ES-I3 (cell line): Measurements from ENCODE around the gene EPB41L3.

ENCODE experiments used
- H3K36me3 ChIP-seq: 2 replicates; pipeline ENCODE4 v1.6.1; 2013; ENCODE audit warnings: mild to moderate bottlenecking, low read length, control low read depth, moderate library complexity; ENCODE audit not compliant: insufficient read depth
- H3K4me1 ChIP-seq: 2 replicates; pipeline ENCODE4 v1.6.1; 2013; ENCODE audit warnings: mild to moderate bottlenecking, control low read depth, low read length; ENCODE audit not compliant: insufficient read depth
- H3K9ac ChIP-seq: 2 replicates; pipeline ENCODE4 v1.6.1; 2013; ENCODE audit warnings: low read depth, mild to moderate bottlenecking, low read length, moderate library complexity
- H3K9me3 ChIP-seq: 2 replicates; pipeline ENCODE4 v1.6.1; 2013; ENCODE audit warnings: mild to moderate bottlenecking, low read length, moderate library complexity; ENCODE audit not compliant: control insufficient read depth, insufficient read depth

EPB41L3 gene

DNA sequence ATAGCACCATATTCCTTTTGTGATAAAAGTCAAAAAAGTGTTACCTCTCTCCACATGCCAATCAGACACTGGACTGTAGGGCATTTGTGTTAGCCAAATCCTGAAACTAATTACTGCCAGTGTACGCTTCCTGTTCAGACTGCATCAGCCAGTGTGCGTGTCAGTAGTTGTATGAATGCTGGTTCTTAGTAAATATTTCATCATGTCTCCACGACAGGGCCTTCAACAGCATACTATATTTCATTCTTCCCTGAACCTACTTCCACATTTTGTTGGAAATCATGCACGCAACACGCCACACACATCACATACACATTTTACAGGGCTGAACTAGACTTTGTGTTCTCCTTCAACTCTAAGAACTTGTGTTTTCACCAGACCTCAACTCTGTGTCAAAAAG, 77.5 kb downstream of the EPB41L3 start:
- Histone ChIP-seq H3K4me1 (no peaks in the 10 kb centered on the region), H3K9me3 (no peaks in the 10 kb centered on the region), H3K36me3 (no peaks in the 10 kb centered on the region), H3K9ac (no peak overlapping the region)

DNA sequence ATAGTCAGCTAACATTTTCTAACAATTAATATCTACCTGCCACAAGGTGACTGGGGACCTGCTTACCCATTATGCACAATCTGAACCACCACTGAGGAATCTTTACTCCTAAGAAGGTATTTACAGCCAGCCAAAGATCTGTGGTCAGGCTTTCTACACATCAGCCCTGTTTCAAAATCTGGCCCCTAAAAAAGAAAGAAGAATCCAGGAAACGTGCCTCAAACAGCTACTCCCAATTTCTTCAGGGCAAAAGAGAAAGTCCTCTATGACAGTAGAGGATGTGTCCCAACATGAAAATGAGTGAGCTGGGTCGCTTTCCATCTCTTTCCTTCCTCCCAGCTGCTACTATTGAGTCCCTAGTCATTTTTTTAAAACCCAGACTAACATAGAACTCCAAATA, 79.5 kb downstream of the EPB41L3 start:
- Histone ChIP-seq H3K36me3 (no peaks in the 10 kb centered on the region), H3K9me3 (no peaks in the 10 kb centered on the region), H3K4me1 (peaks cover 3% of the 10 kb centered on the region; the same call in 1 of the 2 replicates), H3K9ac (no peak overlapping the region)

DNA sequence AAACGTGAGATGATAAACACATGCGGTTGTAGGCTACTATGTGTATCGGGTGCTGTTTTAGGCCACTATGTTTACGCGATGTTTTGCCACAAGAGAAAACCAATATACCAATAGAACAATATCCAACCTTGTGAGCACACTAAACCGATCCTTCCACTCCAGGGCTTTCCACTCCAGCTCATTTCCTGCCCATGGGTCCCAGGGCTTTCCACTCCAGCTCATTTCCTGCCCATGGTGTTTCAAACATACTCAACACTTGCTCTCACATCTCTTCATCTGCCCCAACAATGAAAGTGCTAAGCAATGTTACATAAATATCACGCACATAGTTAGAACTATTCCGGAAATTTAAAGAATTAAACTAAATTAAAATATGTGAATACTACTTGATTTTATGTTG, 80.0 kb downstream of the EPB41L3 start:
- Histone ChIP-seq H3K9me3 (no peaks in the 10 kb centered on the region), H3K36me3 (no peaks in the 10 kb centered on the region), H3K4me1 (peaks cover 3% of the 10 kb centered on the region; the same call in 1 of the 2 replicates), H3K9ac (no peak overlapping the region)

DNA sequence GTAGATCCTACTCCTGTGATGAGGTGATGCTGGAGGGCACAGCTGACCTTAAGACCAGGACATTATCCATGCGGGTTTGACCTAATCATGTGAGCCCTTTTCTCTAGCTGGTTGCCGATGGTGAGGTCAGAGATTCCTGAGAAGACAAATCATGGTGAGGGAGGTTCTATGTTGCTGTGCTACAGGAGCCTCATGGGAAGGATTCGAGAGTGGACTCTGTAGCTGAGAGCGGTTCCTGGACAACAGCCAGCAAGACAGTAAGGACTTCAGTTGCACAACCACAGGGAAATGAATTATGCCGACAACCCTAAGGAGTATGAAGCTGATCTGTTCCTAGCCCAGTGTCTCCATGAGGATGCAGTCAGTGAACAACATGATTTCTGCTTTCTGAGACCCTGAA, 80.4 kb downstream of the EPB41L3 start:
- peaks cover 3% of the 10 kb centered on the region; the same call in 1 of the 2 replicates for H3K4me1 ChIP-seq
- H3K36me3 ChIP-seq: no peaks in the 10 kb centered on the region
- no peak overlapping the region for H3K9ac ChIP-seq
- no peaks in the 10 kb centered on the region for H3K9me3 ChIP-seq

DNA sequence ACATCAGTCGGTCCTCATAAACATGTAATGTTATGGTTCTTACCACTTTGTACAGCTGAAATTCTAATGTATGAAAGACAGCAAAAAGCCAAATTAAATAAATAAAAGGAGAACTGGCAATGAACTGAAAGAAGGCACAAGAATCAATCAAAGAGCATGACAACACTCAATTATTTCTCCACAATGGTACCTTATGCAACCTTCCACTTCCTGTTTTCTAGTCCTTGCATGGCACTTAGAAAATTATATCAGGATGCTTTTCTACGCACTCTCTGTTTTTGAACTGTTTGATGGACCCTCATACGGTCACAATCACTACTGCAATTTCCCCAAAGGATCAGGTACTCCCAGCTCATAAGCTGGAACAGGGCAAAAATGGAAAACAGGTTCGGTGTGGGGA, 81.6 kb downstream of the EPB41L3 start:
- H3K36me3 ChIP-seq: no peaks in the 10 kb centered on the region
- H3K4me1 ChIP-seq: peaks cover 6% of the 10 kb centered on the region; the same call in 1 of the 2 replicates
- H3K9ac ChIP-seq: no peak overlapping the region
- H3K9me3 ChIP-seq: no peaks in the 10 kb centered on the region

DNA sequence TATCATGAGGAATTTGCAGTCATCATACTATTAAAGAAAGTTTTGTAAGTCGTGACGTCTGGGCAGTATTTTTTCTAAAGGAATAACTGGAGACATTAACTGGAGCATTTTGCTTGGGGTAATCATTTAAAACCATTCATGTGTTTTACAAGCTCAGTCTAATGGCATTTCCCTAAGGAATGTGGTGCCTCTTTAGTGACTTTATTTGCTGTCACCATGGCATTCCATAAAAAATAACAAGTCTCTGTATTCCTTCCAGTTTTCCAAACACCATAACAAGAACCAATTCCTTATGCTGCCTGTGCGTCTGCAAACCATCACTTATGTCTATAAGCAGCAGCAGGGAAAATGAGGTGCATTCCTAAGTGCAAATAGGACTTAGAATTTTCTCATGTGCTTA, 82.8 kb downstream of the EPB41L3 start:
- peaks cover 8% of the 10 kb centered on the region; the same call in 1 of the 2 replicates for H3K4me1 ChIP-seq
- H3K36me3 ChIP-seq: no peaks in the 10 kb centered on the region
- H3K9me3 ChIP-seq: no peaks in the 10 kb centered on the region
- H3K9ac ChIP-seq: no peak overlapping the region

DNA sequence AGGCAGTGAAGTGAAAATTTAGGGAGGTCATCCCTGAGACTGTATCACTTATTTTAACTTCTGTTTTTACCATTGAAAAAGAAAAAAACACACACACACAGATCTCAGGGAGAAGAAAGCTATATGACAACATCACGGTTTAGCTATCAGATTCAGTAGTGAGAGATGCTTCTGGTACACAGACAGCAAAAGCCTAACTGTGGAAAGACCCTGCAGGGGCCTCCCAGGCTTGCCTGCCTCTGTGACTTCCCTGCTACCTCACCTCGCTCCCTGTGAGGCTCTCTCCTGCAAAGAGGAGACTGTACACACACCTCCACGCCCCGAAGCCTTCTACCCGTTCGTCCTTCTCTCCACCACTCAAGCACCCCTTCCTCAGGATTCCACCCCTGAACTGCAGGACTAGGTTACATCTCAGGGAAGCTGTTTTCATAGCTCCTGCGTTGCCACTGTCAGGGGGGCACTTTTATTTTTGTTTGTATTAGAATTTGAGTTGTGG, 86.3 kb downstream of the EPB41L3 start:
- no peaks in the 10 kb centered on the region for H3K36me3 ChIP-seq
- no peaks in the 10 kb centered on the region for H3K9me3 ChIP-seq
- no peak overlapping the region for H3K9ac ChIP-seq
- H3K4me1 ChIP-seq: peaks cover 8% of the 10 kb centered on the region; the same call in 1 of the 2 replicates

DNA sequence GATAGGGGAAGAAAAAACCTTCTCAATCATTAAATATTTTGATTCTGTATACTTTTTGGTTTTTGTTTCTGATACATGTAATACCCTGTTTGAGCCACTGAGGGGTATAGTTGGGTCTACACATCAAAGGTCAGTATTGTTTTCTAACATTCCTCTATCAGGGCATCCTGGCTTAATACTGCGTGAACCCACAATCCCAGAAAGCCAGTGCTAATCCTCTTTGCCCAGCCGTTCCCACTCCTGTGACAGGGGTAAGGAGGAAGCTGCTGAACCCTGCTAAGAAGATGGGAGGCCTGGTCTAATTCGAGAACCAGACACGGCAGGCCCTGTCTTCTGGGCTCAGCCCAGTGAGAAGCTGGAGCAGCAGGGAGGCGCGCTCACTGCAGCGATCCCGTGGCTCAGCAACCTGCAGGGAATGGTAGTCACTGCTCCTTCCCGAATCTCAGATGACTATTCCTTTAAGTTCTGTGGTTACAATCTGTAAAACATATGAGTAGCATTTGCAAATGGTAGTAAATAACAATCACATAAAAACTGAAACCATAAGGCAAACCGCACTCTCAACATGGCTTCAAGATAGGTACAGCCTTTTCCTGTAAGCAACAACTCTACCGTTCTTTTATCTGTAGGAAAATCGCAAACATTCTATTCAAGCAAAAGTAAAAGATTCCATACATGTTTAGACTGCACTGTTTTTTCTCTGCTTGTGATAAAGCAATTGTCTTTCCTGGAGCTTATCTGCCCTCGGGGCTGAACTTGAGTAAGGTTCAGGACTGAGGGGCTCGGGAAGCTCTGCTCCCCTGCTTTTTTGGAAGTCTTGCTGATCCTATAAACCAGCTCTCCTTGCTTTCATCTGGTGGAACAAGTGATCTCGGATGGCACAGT, 87.0 kb downstream of the EPB41L3 start:
- Histone ChIP-seq H3K9ac (peak overlapping the region; percentile 12; the same call in 1 of the 2 replicates), H3K9me3 (no peaks in the 10 kb centered on the region), H3K36me3 (no peaks in the 10 kb centered on the region), H3K4me1 (peaks cover 8% of the 10 kb centered on the region; the same call in 1 of the 2 replicates)

DNA sequence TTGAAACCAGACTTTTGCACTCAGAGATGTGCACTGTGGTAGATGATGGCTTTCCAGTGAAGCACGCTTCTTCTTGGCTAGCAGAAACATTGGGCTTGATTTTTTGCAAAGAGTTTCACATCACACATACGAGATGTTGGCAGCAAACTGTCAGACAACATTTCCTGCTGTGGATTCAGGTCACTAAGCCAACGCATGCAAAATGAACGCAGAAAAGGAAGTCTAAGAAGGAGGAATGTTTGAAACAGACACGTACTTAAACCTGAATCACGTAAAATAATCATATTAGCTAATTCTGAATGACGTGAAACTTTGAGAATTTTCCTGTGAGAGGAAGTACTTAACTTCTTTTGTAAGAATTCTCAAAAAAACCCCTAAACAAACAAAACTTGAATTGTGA, 88.1 kb downstream of the EPB41L3 start:
- Histone ChIP-seq H3K36me3 (no peaks in the 10 kb centered on the region), H3K4me1 (peaks cover 8% of the 10 kb centered on the region; the same call in 1 of the 2 replicates), H3K9me3 (no peaks in the 10 kb centered on the region), H3K9ac (no peak overlapping the region)

DNA sequence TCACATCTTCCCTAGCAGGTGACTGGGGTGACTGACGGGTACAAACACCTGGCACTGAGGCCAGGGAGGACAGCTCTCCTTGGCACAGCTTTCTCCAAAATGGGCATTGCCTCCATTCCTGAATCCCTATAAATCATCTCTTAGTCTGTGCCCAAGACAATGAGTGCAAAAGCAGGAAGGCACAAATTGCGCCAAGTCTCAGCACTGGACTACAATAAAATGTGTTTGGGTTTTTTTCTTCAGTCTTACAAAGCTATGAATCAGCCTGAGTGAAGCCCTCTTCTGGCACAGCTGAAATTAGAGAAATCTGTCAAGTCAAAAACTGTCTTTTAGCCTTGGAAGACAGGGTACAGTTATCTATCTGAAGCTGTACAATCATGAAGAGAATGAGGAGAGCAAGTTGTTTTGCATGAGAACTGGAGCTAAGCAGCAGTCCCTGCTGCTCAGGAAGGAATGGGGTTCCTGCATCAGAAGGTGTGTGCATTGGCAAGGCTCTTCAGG, 90.8 kb downstream of the EPB41L3 start:
- Histone ChIP-seq H3K36me3 (no peaks in the 10 kb centered on the region), H3K4me1 (0 out of 2 replicates have a peak, but pooled peaks cover 5% of the 10 kb centered on the region), H3K9ac (no peak overlapping the region), H3K9me3 (no peaks in the 10 kb centered on the region)

DNA sequence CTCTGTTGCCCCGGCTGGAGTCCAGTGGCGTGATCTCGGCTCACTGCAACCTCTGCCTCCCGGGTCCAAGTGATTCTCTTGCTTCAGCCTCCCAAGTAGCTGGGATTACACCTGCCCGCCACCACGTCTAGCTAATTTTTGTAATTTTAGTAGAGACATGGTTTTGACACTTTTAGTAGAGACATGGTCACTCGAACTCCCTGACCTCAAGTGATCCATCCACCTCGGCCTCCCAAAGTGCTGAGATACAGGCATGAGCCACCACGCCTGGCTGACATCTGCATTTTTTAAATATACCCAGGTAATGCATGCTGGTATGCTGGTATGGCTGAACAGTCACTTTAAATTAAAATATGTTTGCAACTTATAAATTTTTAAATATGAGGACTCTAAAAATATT, 91.9 kb downstream of the EPB41L3 start:
- H3K4me1 ChIP-seq: no peaks in the 10 kb centered on the region
- H3K9ac ChIP-seq: no peak overlapping the region
- H3K36me3 ChIP-seq: no peaks in the 10 kb centered on the region
- no peaks in the 10 kb centered on the region for H3K9me3 ChIP-seq

DNA sequence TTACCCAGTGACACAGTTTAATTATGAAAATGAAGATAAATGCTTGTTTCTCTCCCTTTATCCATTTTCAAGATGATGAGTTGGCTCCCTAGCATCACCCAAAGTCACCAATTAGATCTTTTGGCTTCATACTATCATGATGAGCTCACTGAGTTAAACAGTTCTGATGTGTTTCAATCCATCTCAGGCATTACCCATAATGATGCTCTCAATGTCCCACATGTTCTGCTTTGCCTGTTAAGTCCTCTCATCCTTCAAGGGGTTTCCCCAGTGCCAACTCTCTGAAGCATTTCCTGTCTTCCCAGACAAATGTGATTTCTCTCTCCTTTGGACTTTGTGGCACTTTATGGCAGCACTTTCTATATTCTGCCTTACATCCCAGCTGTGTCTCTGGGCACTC, 92.6 kb downstream of the EPB41L3 start:
- no peak overlapping the region for H3K9ac ChIP-seq
- no peaks in the 10 kb centered on the region for H3K9me3 ChIP-seq
- H3K36me3 ChIP-seq: no peaks in the 10 kb centered on the region
- H3K4me1 ChIP-seq: no peaks in the 10 kb centered on the region

DNA sequence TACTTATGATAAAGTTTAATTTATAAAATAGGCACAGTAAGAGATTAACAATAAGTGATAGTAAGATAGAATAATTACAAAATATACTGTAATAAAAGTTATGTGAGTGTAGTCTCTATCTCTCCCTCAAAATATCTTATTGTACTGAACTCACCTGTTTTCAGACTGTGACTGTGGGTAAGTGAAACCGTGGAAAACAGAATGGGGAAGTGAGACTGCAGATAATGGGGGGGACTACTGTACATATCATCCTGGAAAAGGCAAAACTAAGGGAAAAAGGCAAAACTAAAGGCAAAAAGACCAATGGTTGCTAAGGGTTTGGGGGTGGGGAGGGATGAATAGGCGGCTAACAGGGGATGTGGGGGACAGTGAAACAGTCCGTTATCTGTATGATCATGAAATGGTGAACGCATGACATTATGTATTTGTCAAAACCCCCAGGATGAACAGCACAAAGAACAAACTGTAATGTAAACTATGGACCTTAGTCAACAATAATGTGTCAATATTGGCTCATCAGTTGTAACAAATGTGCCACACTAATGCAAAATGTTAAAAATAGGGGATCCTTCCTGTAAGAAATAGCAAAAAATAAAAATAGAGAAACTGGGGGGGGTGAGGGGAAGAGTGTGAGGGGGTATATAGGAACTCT, 93.8 kb downstream of the EPB41L3 start:
- Histone ChIP-seq H3K4me1 (no peaks in the 10 kb centered on the region), H3K9me3 (no peaks in the 10 kb centered on the region), H3K36me3 (no peaks in the 10 kb centered on the region), H3K9ac (no peak overlapping the region)

DNA sequence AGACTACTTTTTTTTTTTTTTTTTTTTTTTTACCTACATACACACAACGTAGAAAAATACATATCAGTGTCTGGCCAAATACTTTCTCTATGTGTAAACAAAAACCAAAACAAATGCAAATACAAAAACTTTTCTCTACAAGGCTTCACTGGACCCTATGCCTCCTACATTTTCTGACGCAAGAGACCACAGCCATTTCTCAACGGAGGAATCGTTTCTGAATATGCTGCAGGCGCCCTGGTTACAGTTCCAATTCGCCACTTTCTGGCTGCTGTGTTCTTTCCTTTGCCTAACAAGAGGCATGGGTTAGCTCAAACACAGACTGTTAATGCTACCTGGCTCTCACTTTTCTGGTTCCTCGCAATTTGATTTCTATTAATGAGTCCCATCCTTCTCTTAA, 96.4 kb downstream of the EPB41L3 start:
- Histone ChIP-seq H3K36me3 (no peaks in the 10 kb centered on the region), H3K9me3 (no peaks in the 10 kb centered on the region), H3K9ac (no peak overlapping the region), H3K4me1 (no peaks in the 10 kb centered on the region)
